Measurements from ENCODE around the gene SCNM1.

- TF ChIP-seq GATA2 (IDR thresholded peaks at IDR 0.05; ENCODE audit: low read depth, low read length) (peak; percentile 52; the same call in 1 of the 2 replicates), GATA3 (IDR thresholded peaks at IDR 0.05; ENCODE audit: low read depth, low read length) (no peak)
These were observed 30.4 kb downstream of the SCNM1 start for GRCh38 chr1:151196292-151196800.

All from SH-SY5Y (cell line).